Measurements from ENCODE around the gene CLCNKB.
"Not testable (repeated sequence)": the region's sequence is repeated elsewhere in the genome, so short reads cannot be mapped to it uniquely, and the experiment has no call there.

Gene CLCNKB

GRCh38 chr1:16023050-16023653 lies 20.4 kb upstream of the CLCNKB start:
- no peak overlapping the region for H3K9ac ChIP-seq (ENCODE audit: insufficient read length)
- TF ChIP-seq POLR2AphosphoS5 (IDR thresholded peaks at IDR 0.05; ENCODE audit: borderline replicate concordance, low read depth, low read length) (no peak), EZH2 (IDR thresholded peaks at IDR 0.05) (no peak), FOXP2 (optimal IDR thresholded peaks at IDR 0.05; ENCODE audit: control extremely low read depth, extremely low read length, insufficient read depth) (no peak)

GRCh38 chr1:16026302-16026701 lies 17.3 kb upstream of the CLCNKB start:
- not testable (repeated sequence) for H3K36me3 ChIP-seq (ENCODE audit: insufficient read depth, low read length); H3K27ac ChIP-seq; DNase-seq (ENCODE audit: low read depth, low spot score); H3K9me3 ChIP-seq (ENCODE audit: low read depth, low read length); H3K4me3 ChIP-seq; H3K9ac ChIP-seq (ENCODE audit: insufficient read length)

More at GRCh38 chr1:16023050-16023653, 20.4 kb upstream of the CLCNKB start:
- Histone ChIP-seq H3K9me3 (ENCODE audit: low read depth, low read length) (no peaks in the 10 kb centered on the region), H3K36me3 (ENCODE audit: insufficient read depth, low read length) (no peaks in the 10 kb centered on the region), H3K27ac (no peak overlapping the region), H3K4me3 (no peak overlapping the region)
- no peak for DNase-seq (ENCODE audit: low read depth, low spot score)

DNA sequence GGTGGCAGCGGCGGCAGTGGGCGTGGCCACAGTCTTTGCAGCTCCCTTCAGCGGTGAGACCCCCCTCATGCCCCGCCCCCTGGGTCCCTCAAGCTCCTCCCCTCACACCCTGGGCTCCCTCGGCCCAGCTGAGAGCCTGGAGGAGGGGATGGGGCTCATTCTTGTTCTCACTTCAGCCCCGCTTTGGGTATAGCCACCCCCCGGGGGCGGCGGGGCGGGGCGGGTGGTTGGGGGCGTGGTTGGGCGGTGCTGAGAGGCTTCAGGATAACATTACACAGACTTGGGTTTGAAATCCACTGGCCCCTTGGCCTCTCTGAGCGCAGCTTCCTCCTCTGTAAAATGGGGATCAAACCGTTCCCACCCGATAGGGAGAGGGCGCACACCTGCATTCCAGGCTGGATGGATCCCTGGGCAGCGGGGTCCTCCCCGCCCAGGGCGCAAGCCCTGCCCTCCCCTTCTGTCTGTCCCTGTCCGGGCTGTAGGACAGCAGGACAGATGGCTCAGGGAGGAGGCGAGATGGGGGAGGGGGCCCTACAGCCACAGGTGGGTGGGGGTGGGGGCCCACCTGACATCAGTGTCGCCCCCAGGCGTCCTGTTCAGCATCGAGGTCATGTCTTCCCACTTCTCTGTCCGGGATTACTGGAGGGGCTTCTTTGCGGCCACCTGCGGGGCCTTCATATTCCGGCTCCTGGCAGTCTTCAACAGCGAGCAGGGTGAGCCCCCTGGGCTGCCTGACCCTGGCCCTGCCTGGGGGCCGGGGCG lies 16.7 kb upstream of the CLCNKB start:
- H3K4me3 ChIP-seq, result peak overlapping the region; percentile 62

DNA sequence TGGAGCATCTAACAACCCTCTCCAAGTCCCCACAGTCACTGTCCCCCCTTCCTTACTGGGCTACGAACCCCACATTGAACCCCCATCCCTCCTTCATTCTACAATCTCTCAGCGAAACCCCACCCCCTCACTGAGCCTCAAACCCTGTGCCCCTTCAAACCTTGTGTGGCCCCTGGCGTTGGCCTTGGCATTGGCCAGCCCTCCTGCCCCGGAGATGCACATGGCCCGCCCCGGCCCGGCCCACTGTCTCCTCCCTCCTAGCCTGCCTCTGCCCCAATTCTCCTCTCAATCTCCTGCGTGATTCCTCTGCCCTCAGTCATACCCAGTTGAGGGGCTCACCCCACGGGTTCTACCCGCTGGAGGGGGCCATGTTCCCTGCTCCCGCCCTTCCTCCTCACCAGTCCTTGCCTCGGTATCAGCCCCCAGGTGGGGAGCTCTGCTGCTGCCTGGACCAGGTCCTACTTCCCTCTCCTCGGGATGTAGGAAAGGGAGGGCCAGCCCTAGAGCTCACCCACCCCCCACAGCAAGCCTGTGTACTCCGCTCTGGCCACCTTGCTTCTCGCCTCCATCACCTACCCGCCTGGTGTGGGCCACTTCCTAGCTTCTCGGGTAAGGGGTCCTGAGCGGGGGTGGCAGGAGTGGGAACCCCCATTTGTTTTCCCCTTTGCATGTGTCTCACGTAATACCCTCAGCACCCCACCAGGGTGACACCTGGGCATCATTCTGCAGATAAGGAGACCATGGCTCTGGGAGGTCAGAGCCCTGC lies 15.2 kb upstream of the CLCNKB start:
- Histone ChIP-seq H3K36me3 (ENCODE audit: insufficient read depth, low read length) (no peaks in the 10 kb centered on the region), H3K9ac (ENCODE audit: insufficient read length) (no peak overlapping the region), H3K4me3 (no peak overlapping the region), H3K27ac (no peak overlapping the region), H3K9me3 (ENCODE audit: low read depth, low read length) (no peaks in the 10 kb centered on the region)
- TF ChIP-seq POLR2AphosphoS5 (IDR thresholded peaks at IDR 0.05; ENCODE audit: borderline replicate concordance, low read depth, low read length) (no peak), FOXP2 (optimal IDR thresholded peaks at IDR 0.05; ENCODE audit: control extremely low read depth, extremely low read length, insufficient read depth) (no peak), EZH2 (IDR thresholded peaks at IDR 0.05) (no peak)
- DNase-seq (ENCODE audit: low read depth, low spot score), result no peak

More for the DNA sequence above, 16.7 kb upstream of the CLCNKB start:
- H3K9ac ChIP-seq (ENCODE audit: insufficient read length), result no peak overlapping the region
- TF ChIP-seq FOXP2 (optimal IDR thresholded peaks at IDR 0.05; ENCODE audit: control extremely low read depth, extremely low read length, insufficient read depth), result no peak
- DNase-seq (ENCODE audit: low read depth, low spot score), result no peak
- H3K27ac ChIP-seq, result no peak overlapping the region
- H3K36me3 ChIP-seq (ENCODE audit: insufficient read depth, low read length), result no peaks in the 10 kb centered on the region
- no peaks in the 10 kb centered on the region for H3K9me3 ChIP-seq (ENCODE audit: low read depth, low read length)

GRCh38 chr1:16029003-16029268 lies 14.6 kb upstream of the CLCNKB start:
- not testable (repeated sequence) for DNase-seq (ENCODE audit: low read depth, low spot score); H3K36me3 ChIP-seq (ENCODE audit: insufficient read depth, low read length); H3K9ac ChIP-seq (ENCODE audit: insufficient read length); H3K9me3 ChIP-seq (ENCODE audit: low read depth, low read length); H3K27ac ChIP-seq; H3K4me3 ChIP-seq

DNA sequence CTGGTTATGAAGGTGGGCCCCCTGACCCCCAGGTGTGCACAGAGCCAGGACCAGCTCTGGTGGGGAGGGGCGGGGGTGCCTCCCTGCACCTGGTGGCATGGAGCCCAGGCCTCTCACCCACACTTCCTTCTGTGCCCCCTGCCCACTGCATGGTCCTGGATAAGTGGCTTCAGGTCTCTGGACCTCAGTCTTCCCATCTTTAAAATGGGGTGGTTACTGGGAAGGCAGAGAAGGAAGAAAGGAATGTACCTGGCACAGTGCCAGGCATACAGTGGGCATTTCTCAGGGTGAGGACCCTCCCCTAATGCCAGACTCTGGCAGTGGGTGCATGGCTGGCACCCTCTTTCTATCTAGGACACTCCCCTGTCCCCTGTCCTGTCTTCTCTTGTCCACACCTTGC lies 14.3 kb upstream of the CLCNKB start:
- Histone ChIP-seq H3K27ac (no peak overlapping the region), H3K9ac (ENCODE audit: insufficient read length) (no peak overlapping the region)

GRCh38 chr1:16031551-16031950 lies 12.0 kb upstream of the CLCNKB start:
- H3K4me3 ChIP-seq, result no peak overlapping the region
- DNase-seq (ENCODE audit: low read depth, low spot score), result no peak
- no peak overlapping the region for H3K27ac ChIP-seq
- H3K36me3 ChIP-seq (ENCODE audit: insufficient read depth, low read length), result no peaks in the 10 kb centered on the region
- no peak overlapping the region for H3K9ac ChIP-seq (ENCODE audit: insufficient read length)
- TF ChIP-seq FOXP2 (optimal IDR thresholded peaks at IDR 0.05; ENCODE audit: control extremely low read depth, extremely low read length, insufficient read depth) (no peak), EZH2 (IDR thresholded peaks at IDR 0.05) (no peak), POLR2AphosphoS5 (IDR thresholded peaks at IDR 0.05; ENCODE audit: borderline replicate concordance, low read depth, low read length) (no peak)
- H3K9me3 ChIP-seq (ENCODE audit: low read depth, low read length), result no peaks in the 10 kb centered on the region

More for the DNA sequence above, 14.3 kb upstream of the CLCNKB start:
- DNase-seq (ENCODE audit: low read depth, low spot score), result no peak
- Histone ChIP-seq H3K9me3 (ENCODE audit: low read depth, low read length) (no peaks in the 10 kb centered on the region), H3K36me3 (ENCODE audit: insufficient read depth, low read length) (no peaks in the 10 kb centered on the region), H3K4me3 (no peak overlapping the region)
- no peak for TF ChIP-seq EZH2 (IDR thresholded peaks at IDR 0.05)
- no peak for TF ChIP-seq FOXP2 (optimal IDR thresholded peaks at IDR 0.05; ENCODE audit: control extremely low read depth, extremely low read length, insufficient read depth)
- no peak for TF ChIP-seq POLR2AphosphoS5 (IDR thresholded peaks at IDR 0.05; ENCODE audit: borderline replicate concordance, low read depth, low read length)

GRCh38 chr1:16032388-16033102 lies 11.0 kb upstream of the CLCNKB start:
- no peaks in the 10 kb centered on the region for H3K9me3 ChIP-seq (ENCODE audit: low read depth, low read length)
- no peaks in the 10 kb centered on the region for H3K36me3 ChIP-seq (ENCODE audit: insufficient read depth, low read length)
- no peak overlapping the region for H3K9ac ChIP-seq (ENCODE audit: insufficient read length)
- no peak for DNase-seq (ENCODE audit: low read depth, low spot score)
- no peak overlapping the region for H3K27ac ChIP-seq
- H3K4me3 ChIP-seq, result no peak overlapping the region
- no peak for TF ChIP-seq FOXP2 (optimal IDR thresholded peaks at IDR 0.05; ENCODE audit: control extremely low read depth, extremely low read length, insufficient read depth)
- TF ChIP-seq POLR2AphosphoS5 (IDR thresholded peaks at IDR 0.05; ENCODE audit: borderline replicate concordance, low read depth, low read length), result no peak
- no peak for TF ChIP-seq EZH2 (IDR thresholded peaks at IDR 0.05)

GRCh38 chr1:16033103-16033632 lies 10.4 kb upstream of the CLCNKB start:
- not testable (repeated sequence) for H3K36me3 ChIP-seq (ENCODE audit: insufficient read depth, low read length); DNase-seq (ENCODE audit: low read depth, low spot score); H3K4me3 ChIP-seq; H3K9me3 ChIP-seq (ENCODE audit: low read depth, low read length); H3K9ac ChIP-seq (ENCODE audit: insufficient read length); H3K27ac ChIP-seq

DNA sequence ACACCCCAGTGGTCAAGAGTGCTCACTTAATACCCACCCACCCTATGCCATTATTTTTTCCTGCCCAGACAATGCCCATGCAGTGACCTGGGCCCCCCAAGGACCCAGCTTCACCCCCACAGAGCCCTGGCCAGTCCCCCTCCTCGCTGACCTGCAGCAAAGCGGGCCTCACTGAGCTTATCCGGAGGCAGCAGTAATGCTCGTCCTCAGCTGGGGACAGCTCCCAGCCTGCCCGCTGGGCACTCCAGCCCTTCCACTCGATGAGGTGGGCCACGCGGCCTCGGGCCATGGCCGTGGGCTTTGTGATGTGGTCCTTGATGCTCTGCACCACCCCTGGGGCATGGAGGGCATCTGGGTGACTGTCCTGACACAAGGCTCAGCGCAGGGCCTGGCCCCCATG lies 7.1 kb upstream of the CLCNKB start:
- H3K36me3 ChIP-seq (ENCODE audit: insufficient read depth, low read length); H3K9me3 ChIP-seq (ENCODE audit: low read depth, low read length); H3K9ac ChIP-seq (ENCODE audit: insufficient read length); H3K4me3 ChIP-seq; DNase-seq (ENCODE audit: low read depth, low spot score); H3K27ac ChIP-seq: not testable (repeated sequence)

Measured in SK-N-MC (cell line).